Left ventricle myocardium superior (tissue), 1 donor: ENCODE data around the gene PRDM5. TPM values are rescaled to one million over a fixed set of nuclear protein-coding genes. Genes with fewer than 3 reads are reported as not detected.

ENCODE experiments used
- ATAC-seq: fragments of 200-7000 bp; cut with Tn5 transposase; one replicate; pipeline ENCODE4 v1.9.1; 2020; ENCODE audit warnings: mild to moderate bottlenecking, moderate library complexity
- DNase-seq: peaks from one replicate; pipeline ENCODE4 v3.0.0-alpha.2; 2020
- intact Hi-C: fragments of 100-400 bp; cut with micrococcal nuclease; formaldehyde crosslinking; loops from one replicate; pipeline ENCODE4 v1.11.0; 2022
- total RNA-seq: library from RNA; stranded (reverse); fragmentation: NEBNext Ultra II Directional; extraction: Animal tissue kit (Norgen Biotek cat#: 25700); gene quantifications from one replicate; pipeline ENCODE4 v1.2.1, GENCODE V29; 2021
- donor health status: DM: no; HTN: yes; CAD: no; lungs with severe emphysema.

The PRDM5 gene
- total RNA-seq, 1 donor from 2014 or later = 7.6 TPM

DNA sequence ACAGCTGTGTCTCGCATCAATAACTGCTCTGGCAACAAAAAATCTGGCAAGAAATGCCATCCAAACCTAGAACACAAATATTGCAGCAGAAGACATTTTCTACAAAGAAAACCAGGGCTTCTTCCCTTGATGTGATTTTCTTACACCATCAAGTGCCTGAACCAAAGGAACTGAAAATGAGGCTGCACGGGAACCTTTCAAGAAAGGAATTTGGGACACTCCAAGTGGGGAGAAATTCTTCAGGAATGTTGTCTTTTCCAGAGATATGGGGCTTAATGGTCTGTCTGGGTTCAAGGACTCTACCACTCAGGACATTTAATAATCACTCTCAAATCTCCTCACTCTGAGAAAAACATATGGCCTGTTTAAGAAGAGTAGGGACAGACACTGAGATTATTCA is 57.6 kb downstream of the PRDM5 start:
- intact Hi-C loops = no loop called here
- ATAC-seq (no peak), DNase-seq (no peak)

DNA sequence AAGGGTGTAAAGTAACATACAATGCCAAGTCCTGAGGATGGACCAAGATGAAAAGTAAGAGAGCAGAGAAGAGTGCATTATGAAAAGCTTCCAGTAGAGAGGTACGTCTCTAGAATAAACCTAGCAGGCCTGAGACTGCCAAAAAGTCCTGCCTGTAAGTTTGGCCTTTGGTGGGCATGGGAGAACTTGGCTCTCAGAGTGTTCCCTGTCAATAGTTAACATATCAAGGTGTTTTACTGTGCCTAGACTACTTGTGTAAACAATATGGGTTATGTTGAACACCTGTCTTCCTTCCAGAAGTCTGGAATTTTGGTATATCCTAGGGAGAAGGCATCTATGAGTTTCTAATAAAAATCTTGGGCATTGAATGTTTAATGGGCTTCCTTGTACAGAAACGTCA is 60.1 kb downstream of the PRDM5 start:
- intact Hi-C loops = no loop called here
- DNase-seq (no peak), ATAC-seq (no peak)

DNA sequence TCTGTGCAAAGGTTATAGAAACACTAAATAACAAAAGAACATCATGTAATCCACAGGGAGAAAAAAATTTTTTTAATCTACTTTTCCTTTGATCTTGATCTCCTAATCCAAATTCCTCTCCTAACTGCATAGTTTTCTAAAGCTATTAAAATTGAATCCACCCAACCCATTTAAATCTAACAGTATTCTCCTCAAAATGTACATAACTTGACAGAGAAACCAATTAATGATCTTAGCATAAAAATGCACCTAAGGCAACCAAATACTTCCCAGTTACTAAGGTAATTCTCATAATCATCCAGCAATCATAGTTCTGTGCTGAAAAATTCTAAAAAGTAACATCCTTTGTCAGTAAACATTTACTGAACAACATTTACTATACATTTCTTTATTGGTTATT is 60.7 kb downstream of the PRDM5 start:
- ATAC-seq = no peak
- intact Hi-C loops = no loop called here
- DNase-seq = no peak

DNA sequence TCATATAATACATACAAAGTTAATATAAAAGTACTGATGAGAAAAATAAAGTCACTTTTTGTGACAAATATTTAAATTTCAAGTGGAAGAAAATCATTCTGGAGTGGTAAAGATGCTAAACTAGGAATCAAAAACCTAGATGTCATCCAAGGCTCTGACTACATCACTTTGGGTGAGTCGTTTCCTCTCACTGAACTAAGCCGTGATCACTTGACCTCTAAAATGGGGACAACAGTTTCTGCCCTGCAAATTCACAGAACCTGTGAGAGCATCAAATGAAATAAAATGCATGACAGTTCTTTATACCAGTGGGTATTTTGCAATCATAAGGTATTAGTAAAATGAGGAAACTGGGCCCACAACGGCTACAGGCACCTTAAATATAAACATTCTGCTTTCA is 63.8 kb downstream of the PRDM5 start:
- DNase-seq = no peak
- no peak for ATAC-seq
- intact Hi-C loops = no loop called here

DNA sequence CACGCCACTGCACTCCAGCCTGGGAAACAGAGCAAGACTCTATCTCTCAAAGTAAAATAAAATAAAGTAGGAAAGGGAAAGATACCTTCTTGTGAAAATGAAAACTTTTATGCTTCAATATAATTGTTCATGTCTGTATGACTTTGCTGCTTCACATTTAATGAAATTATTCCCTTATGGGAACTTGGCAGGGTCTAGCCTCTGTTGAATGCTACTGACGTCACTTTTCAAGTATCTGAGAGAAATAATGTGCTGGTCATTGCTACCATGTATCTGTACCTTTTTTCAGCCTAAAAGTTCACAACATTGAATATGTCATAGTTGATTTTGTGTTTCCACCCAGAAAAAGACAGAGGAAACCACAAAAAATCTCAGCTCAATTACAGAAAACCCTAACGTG is 65.2 kb downstream of the PRDM5 start:
- DNase-seq (no peak), ATAC-seq (no peak)
- intact Hi-C loops = no loop called here

DNA sequence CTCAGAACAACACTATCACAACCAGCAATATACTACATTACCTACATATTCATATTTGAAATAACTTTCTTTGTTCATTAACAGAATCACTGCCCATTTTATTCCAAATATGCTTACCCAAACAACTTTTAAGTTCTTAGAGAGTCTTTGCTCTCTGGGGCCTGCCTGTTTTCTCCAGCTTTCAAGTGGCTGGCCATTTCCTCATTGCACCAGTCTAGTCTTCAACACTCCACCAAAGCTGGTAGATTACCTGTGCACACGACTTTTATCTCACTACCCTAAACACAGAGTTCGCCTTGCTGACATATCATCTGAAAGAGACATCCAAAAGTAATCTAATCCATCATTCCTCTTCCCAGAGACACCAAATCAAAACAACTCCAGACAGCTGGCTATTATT is 66.2 kb downstream of the PRDM5 start:
- no peak for ATAC-seq

DNA sequence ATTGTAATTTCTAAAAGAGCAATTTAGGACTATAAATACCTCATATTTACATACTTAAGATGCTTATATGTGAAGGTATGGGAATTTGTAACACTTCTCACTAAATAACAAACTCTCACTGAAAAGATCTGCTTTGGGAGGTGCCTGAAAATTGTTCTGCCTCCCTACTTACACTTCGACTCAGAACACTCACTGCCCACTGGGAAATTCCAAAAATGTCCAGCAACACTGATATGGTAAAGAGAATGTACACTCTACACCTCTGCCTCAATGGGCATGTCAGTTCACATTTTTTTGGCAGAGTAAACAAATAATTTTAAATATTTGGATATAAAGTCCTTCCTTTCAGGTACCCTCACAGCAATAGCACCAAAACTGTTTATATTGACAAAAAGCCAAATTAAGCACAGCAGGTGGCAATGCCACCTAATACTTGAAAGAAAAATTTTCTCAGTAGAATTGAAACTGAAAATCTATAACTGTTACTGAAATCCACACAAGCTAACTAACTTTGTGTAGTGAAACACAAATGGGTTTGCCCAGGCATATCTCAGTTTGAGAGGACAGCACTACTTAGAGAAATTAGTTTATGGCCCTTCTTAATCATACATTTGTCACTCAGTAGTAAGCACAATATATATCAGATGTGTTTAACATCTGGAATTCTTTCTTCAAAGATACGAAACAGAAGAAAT is 67.1 kb downstream of the PRDM5 start:
- DNase-seq = no peak
- no peak for ATAC-seq
- intact Hi-C loops = no loop called here

More for the DNA sequence above, 66.2 kb downstream of the PRDM5 start:
- intact Hi-C loops = no loop called here
- no peak for DNase-seq

DNA sequence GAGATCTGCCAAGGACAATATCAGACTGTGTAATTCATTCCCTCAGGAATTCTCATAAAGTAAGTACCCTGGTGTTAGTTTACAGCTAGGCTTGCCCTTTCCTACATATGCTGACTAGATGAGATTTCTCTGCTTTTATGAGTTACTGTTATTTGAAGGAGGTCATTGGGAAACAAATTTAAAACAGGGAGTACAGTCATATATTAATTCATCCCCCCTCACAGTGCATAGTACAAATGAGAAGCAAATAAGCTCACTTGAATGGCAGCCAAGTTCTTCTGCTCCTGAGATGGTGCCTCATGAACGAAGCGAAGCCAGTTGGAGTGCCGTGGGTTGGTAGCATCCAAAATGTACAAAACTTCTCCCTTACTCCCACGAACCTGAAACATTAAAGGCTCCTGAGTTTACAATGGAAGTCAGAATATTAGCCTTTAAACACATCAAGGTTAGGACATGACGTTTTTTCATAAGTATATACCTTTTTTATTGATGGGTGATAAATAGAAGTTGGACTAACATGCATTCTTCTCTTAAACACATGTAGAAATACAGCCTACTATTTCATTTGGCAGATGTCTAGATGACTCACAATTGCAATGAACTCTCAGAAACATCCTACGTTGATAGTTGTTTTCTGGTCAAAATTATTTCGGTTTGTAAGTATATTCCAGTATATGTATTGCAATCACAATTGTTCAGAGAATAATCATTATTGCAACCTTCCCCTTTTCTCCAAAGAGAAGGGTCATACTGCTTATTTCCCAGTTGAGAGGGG is 69.2 kb downstream of the PRDM5 start:
- ATAC-seq (no peak), DNase-seq (no peak)
- intact Hi-C loops = no loop called here

DNA sequence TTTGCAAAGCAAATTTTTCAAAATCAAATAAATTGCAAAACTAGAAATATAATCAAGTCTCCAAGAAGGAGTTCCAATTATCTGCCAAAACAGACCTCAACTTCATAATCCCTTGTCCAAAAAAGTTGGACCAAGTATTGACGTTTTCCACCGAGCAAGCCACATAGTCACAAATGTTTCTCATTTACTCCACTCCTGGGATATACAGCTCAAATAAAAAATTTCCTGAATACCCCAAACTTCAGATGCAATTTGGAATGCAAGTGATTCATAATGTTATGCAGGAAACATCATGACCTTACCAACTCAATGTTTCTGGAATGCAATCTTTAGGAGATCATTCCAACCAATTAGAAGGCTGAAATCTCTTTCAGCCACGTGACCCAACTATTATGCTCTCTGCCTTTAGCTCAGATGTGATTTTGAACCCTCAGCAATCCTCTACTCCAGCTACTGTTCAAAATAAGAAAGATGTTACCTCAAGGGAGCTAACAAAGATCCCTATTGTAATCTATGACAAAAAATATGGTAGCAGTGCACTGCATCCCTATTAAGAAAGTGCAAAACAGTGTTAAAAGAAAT is 72.4 kb downstream of the PRDM5 start:
- no peak for DNase-seq
- ATAC-seq = no peak
- intact Hi-C loops = no loop called here

DNA sequence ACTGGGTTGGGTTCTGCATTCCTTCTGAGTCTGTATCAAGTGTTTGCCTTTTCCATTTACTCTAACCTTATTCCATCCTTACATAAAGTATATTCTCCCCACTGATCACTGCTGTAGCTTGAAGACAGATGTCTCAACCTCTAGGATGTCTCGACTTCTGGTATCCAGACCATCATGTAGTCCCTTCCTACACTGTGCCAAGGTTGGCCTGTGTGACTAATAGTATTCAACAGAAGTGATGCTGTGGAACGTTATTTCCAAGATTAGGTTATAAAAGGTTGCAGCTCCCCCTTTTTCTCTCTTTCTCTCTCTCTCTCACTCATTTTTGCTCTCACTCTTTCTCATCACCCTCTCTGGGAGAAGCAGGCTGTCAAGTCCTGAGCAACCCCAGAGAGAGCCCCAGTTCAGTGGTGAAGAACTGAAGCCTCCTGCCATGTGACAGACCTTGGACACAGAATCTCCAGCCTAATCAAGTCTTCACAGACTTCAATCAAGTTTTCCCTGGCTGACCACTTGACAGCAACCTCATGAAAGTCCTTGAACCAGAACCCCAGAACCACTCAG is 75.4 kb downstream of the PRDM5 start:
- intact Hi-C loops = no loop called here
- ATAC-seq (no peak), DNase-seq (no peak)

DNA sequence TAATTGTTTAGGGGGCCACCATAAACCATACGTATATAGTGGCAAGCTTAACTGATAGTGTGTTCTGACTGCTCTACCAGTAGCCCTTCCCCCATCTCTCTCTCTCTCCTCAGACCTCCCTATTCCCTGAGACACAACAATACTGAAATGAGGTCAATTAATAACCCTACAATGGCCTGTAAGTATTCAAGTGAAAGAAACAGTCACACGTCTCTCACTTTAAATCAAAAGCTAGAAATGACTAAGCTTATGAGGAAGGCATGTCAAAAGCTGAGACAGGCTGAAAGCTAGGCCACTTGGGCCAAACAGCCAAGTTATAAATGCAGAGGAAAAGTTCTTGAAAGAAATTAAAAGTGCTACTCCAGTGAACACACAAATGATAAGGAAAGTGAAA is 78.0 kb downstream of the PRDM5 start:
- intact Hi-C loops = no loop called here
- ATAC-seq = no peak
- DNase-seq = no peak

DNA sequence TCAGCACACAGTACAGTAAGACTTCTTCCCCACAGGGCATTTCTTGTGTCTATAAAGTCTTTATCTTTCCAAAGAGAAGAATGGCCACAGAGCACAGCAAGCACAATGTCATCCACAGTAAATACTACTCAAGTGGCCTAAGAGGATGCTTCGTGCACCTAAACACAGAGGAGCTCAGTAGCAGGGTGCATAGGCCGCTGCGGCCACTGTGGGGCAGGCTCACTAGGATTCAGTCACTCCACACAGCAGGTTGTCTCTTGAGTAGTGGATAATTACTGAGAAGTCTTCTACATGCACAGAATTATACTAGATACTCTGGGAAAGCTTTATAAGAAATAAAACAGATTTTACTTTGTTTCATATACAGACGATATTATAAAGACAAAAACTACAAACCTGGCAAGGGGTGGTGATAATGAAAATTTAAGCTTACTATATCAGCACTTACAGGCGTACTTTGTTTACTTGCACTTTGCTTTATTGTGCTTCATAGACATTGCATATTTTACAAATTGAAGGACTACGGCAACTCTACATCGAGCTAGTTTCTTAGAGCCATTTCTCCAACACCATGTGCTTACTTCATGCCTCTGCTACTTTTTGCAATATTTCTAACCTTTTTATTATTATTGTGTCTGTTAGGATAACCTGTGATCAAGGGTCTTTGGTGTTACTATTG is 78.5 kb downstream of the PRDM5 start:
- peak; percentile 71 for ATAC-seq
- DNase-seq = peak; percentile 49
- intact Hi-C loops = no loop called here

DNA sequence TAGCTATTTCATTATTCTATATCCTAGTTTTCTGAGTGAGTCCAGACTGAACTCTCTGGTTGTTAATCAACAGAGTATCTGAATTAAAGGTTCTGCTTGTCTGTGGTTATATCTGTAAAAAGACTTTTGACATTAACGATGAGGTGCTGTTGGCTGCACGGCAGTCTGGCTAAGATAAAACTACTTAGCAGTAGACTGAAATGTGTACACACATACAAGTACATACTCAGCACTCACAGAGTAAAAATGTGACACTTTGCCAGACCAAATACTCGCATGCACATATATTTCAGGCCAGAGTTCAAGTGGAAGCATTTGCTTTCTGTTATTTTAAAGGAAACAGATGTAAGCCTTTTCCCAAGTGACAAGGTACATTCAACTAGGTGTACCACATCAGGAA is 80.5 kb downstream of the PRDM5 start:
- intact Hi-C loops = no loop called here
- ATAC-seq = peak; percentile 63

DNA sequence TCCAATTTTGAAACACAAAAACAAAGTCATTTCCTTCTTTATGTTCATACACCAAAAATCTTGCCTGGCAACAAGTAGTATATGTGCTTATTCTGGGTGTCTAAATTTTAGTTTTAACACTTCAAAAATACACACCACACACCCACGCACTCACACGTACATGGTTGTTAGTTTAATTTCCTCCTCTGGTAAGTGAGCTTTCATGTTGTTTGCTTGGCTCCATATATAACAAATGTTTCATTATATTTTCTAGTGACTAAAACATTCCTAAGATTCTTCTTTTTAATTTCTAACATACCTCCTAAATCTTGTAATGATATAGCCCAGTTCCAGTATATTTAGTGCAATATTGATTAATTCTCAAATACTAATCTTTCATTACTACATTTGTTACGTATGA is 80.9 kb downstream of the PRDM5 start:
- ATAC-seq (no peak), DNase-seq (no peak)
- intact Hi-C loops = no loop called here

More for the DNA sequence above, 80.5 kb downstream of the PRDM5 start:
- no peak for DNase-seq

DNA sequence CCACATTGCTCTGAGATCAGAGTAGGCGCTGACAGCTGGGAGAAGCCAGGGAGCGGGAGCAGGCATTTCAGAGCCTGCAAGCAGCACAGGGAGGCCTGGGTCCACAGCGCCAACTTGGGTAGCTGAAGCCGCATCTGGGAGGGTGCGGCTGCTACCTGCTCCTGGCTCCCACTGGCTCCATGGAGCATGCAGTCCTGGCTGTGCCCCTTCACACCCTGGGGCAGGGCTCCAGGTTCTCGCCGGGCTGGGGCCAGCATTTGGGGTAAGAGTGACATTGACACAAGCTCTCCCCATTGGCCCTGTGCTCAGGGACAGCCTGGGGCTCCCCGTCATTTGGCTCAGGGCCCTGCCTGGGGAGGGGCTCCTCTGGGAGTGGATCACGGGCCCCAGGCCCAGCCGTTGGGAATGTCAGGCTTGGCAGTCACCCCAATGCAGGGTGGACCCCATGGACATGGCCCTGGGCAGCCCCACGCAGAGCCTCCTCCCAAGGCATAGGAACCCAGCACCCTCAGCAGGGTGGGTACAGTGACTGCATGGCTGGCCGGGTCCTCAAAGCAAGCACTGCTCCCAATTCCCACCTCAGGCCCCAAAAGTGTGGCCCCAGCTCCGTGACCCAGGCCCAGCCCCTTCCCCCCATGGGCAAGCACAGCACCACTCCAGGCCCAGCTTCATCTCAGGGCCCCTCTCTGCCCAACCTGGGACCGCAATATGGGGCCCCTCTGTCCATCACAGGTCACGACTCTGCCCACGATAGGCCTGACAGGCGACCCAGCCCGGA is 82.4 kb downstream of the PRDM5 start:
- ATAC-seq (peak; percentile 65), DNase-seq (peak; percentile 31)
- intact Hi-C loops = no loop called here

DNA sequence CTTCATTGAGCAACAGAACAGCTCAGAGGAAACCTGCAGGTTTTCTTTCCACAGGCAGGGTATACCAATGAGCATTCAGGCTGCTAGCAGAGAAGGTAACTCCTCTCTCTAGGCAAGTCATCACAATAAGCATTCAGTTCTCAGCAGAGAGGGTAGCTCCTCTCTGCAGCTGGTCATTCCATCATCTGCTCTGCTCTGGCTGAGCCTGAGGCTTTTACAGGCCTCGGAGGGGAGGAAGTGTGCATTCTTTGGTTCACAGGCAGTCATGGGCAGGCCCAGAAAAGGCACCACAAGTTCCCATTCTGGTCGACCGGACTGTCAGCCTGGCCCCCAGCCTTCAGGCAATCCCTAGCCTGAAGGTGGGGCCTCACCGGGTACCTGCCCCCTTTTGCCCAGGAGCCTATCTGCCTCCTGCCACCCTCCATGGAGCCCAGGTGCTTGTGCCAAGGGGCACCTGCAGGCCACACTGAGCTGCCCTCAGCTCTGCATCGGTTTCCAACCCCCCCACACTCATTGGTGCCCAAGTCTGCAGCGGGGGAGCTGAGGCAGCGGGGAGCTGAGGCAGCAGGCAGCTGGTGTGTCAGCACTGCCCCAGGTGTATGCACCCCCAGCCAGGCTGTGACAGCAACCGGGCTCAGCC is 83.1 kb downstream of the PRDM5 start:
- DNase-seq (no peak), ATAC-seq (no peak)
- intact Hi-C loops = no loop called here

DNA sequence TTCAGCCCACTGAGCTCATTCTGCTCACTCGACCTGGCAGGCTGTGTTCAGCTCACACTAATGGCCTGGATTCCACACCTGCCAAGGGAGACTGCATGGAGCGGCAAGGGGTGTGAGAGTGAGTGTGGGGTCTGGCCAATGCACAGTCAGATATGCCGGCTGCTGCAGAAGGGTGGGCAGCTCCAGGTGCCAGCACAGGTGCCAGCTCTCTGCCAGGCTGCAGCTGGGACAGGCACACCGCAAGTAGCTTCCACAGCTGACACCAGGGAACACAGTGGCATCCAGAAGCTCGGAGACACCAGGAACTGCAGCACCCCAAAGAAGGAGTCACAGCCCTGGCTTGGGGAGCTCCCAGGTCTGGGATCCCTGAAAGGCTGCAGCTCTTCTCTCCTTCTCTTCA is 83.7 kb downstream of the PRDM5 start:
- ATAC-seq = no peak
- DNase-seq = no peak
- intact Hi-C loops = no loop called here

DNA sequence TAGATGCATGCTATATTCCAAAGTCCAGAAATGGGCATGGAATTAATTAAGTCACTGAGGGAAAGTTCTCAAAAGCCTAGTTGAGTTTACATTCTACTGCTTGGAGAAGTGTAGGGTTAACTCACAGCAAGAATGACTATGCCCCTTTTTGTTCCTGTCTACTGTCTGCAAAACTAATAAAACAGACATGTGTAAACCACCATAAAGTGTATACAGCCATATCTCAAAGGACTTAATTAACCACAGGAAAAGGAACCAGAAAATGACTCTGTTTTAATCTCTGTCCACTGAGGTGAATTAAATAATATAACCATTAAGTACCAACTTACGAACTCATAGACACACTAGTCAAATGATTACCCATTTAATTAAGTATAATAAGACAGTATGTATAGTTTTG is 84.9 kb downstream of the PRDM5 start:
- ATAC-seq = no peak
- DNase-seq = no peak
- intact Hi-C loops = no loop called here

DNA sequence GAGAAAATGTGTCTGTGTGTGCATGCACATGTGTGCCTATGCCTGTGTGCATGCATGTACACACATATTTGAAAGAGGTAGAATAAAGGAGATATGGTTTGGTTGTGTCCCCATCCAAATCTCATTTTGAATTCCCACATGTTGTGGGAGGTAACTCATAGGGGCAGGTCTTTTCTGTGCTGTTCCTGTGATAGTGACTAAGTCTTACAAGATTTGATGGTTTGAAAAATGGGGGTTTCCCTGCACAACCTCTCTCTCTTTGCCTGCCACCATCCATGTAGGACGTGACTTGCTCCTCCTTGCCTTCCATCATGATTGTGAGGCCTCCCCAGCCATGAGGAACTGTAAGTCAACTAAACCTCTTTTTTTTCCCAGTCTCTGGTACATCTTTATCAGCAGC is 87.2 kb downstream of the PRDM5 start:
- no peak for DNase-seq
- no peak for ATAC-seq
- intact Hi-C loops = no loop called here
